Activated CD8-positive, alpha-beta T cell treated with anti-CD3 and anti-CD28 coated beads for 36 hours (primary cell): ENCODE measurements around the gene KLK2. TPM values are rescaled to one million over a fixed set of nuclear protein-coding genes. Genes with fewer than 3 reads are reported as not detected.
"Not testable (repeated sequence)": the region's sequence is repeated elsewhere in the genome, so short reads cannot be mapped to it uniquely, and the experiment has no call there.

Experiments used
- ATAC-seq: fragments of 200-7000 bp; cut with Tn5 transposase; one replicate; pipeline ENCODE4 v1.10.0; 2021; ENCODE audit warnings: mild to moderate bottlenecking, moderate library complexity
- CTCF ChIA-PET: fragments of 350-600 bp; sonication (Branson Sonifier 250); formaldehyde crosslinking; loops from one replicate; lab custom pipeline; 2021; ENCODE audit warnings: antibody characterized with exemption; lab: Charles Lee
- POLR2A ChIA-PET: fragments of 350-600 bp; sonication (Branson Sonifier 250); formaldehyde crosslinking; loops from one replicate; lab custom pipeline; 2021; ENCODE audit warnings: antibody characterized with exemption; lab: Charles Lee
- DNase-seq: peaks from one replicate; pipeline ENCODE4 v3.0.0-alpha.2; 2020
- H3K27ac Mint-ChIP-seq: one replicate; pipeline ENCODE4 v1.8.0; 2021; ENCODE audit warnings: mild to moderate bottlenecking, mixed read lengths
- H3K27me3 Mint-ChIP-seq: one replicate; pipeline ENCODE4 v1.8.0; 2021; ENCODE audit warnings: mixed read lengths
- H3K36me3 Mint-ChIP-seq: one replicate; pipeline ENCODE4 v1.8.0; 2021; ENCODE audit warnings: low read depth, mixed read lengths
- H3K4me1 Mint-ChIP-seq: one replicate; pipeline ENCODE4 v1.8.0; 2021; ENCODE audit warnings: low read depth, mixed read lengths
- H3K4me3 Mint-ChIP-seq: one replicate; pipeline ENCODE4 v1.8.0; 2021; ENCODE audit warnings: mild to moderate bottlenecking, moderate library complexity, mixed read lengths
- H3K9me3 Mint-ChIP-seq: one replicate; pipeline ENCODE4 v1.8.0; 2021; ENCODE audit warnings: mixed read lengths
- intact Hi-C: fragments of 100-400 bp; cut with micrococcal nuclease; formaldehyde crosslinking; loops from one replicate; pipeline ENCODE4 v1.10.0; 2022
- total RNA-seq, 2 experiments: library from RNA; stranded (reverse); gene quantifications; one replicate each; pipeline ENCODE4 v1.2.3, GENCODE V29; 2021
- TF ChIP-seq, protein P1 (sequence below): fragments of 200-600 bp; IDR thresholded peaks from one replicate; pipeline ENCODE4 v1.8.0; 2022; ENCODE audit warnings: antibody characterized with exemption, mild to moderate bottlenecking

Gene KLK2
- total RNA-seq, 2 experiments from 2014 or later: 0.51 to 0.90 TPM

DNA sequence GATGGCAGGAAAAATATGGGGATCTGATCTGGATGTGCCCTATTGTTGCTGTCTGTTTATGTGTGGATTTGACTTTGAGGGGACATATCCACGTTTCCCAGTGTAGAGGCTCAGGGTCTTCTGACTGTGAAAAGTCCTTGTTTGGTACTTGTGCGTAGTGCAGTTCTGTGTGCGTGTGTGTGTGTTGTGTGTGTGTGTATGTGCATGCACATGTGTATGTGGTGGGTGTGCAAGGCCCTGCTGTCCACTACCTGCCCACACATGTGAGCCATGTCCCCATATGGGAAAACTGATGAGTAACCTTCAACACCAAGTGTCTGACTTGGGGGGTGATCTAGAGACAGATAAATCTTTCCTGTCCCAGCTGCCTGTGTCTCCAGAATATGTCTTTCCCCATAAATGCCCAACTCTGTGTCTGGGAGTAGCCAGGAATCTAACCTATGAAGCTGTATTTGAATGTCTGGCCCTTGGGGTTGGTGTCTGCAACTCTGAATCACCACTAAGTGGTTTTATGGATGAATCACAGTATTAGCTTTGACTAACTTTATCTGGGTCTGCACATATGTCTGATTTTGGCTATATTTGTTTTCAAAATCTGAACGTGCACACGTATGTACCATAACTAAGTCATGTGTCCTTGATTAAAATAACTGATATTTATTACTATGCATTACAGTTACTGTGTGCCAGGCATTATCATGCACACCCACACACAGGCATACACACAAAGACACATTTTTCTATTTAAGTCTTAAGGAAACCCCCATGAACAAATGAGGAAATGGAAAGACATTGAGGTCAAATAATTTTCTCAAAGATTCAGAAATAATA is 17.4 kb downstream of the KLK2 start:
- intact Hi-C loops: no loop called here
- CTCF ChIA-PET: no interaction called here
- POLR2A ChIA-PET: interaction anchor here (0.6 kb wide), 1 partner anchor 174 kb away, joined by 3 read pairs; no protein-coding TSS in a partner anchor
- H3K36me3 Mint-ChIP-seq: no peaks in the 10 kb centered on the region
- H3K27ac Mint-ChIP-seq: no peak overlapping the region
- H3K4me3 Mint-ChIP-seq: no peak overlapping the region
- DNase-seq (no peak), ATAC-seq (no peak)
- TF ChIP-seq, protein P1, sequence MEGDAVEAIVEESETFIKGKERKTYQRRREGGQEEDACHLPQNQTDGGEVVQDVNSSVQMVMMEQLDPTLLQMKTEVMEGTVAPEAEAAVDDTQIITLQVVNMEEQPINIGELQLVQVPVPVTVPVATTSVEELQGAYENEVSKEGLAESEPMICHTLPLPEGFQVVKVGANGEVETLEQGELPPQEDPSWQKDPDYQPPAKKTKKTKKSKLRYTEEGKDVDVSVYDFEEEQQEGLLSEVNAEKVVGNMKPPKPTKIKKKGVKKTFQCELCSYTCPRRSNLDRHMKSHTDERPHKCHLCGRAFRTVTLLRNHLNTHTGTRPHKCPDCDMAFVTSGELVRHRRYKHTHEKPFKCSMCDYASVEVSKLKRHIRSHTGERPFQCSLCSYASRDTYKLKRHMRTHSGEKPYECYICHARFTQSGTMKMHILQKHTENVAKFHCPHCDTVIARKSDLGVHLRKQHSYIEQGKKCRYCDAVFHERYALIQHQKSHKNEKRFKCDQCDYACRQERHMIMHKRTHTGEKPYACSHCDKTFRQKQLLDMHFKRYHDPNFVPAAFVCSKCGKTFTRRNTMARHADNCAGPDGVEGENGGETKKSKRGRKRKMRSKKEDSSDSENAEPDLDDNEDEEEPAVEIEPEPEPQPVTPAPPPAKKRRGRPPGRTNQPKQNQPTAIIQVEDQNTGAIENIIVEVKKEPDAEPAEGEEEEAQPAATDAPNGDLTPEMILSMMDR: no peak
- peaks cover 1% of the 10 kb centered on the region for H3K4me1 Mint-ChIP-seq
- H3K27me3 Mint-ChIP-seq: peaks cover 36% of the 10 kb centered on the region
- H3K9me3 Mint-ChIP-seq: peaks cover 5% of the 10 kb centered on the region

DNA sequence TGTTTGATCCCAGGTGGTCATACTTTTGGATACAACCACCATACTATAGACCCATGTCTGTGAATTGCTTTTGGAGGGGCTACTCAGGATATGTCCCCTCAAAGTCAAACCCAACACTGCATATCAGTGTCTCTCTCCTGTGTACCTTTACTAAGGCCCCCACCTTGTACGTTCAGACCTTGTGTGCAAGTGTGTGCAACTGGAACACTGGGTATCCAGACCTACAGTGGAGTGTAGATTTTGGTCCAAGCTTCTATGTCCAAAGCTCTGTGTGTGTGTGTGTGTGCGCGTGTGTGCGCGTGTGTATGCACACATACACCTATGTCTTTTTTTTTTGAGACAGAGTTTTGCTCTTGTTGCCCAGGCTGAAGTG is 18.0 kb downstream of the KLK2 start:
- Mint-ChIP-seq H3K9me3 (peaks cover 5% of the 10 kb centered on the region), H3K4me1 (peaks cover 1% of the 10 kb centered on the region), H3K4me3 (no peak overlapping the region), H3K36me3 (no peaks in the 10 kb centered on the region), H3K27ac (no peak overlapping the region), H3K27me3 (peaks cover 34% of the 10 kb centered on the region)
- TF ChIP-seq, protein P1: no peak
- ChIA-PET CTCF (no interaction called here), POLR2A (interaction anchor here (0.6 kb wide), 1 partner anchor 175 kb away, joined by 3 read pairs; no protein-coding TSS in a partner anchor)
- DNase-seq (no peak), ATAC-seq (no peak)
- intact Hi-C loops: no loop called here

DNA sequence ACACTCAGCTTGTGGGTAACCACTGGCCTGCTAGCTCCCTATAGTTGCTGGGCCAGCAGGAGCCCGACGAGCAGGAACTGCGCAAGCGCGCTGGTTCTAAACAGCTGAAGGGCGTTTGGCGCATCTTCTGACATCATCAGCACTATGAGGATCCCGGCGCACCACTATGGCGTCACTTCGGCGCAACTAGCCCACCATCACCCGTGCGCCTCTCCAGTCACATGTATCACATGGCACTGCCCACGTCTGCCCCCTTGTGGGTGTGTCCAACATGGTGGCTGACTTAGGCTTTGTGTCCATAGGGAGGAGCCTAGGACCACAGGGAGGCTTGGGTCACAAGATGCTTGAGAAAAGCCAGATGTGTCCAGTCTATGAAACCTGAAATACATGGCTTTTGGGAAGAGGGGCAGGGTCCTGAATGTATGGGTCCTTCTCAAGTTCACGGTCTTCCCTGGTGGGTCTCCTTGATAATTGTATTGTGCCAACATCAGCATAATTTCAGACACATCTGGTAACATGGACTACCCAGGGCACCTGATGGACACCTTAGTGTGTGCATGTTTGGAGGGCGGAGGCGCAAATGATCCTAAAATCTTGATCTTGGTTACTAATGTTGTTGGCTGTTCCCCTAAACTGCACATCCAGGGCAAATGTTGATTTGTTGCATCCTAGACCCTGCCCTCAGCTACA is 20.0 kb downstream of the KLK2 start:
- CTCF ChIA-PET: no interaction called here
- TF ChIP-seq, protein P1: no peak
- Mint-ChIP-seq H3K4me1 (peaks cover 1% of the 10 kb centered on the region), H3K4me3 (no peak overlapping the region), H3K27ac (no peak overlapping the region), H3K9me3 (peaks cover 5% of the 10 kb centered on the region), H3K27me3 (peaks cover 32% of the 10 kb centered on the region), H3K36me3 (no peaks in the 10 kb centered on the region)
- POLR2A ChIA-PET: no interaction called here
- DNase-seq (peak; percentile 15), ATAC-seq (no peak)
- intact Hi-C loops: no loop called here

DNA sequence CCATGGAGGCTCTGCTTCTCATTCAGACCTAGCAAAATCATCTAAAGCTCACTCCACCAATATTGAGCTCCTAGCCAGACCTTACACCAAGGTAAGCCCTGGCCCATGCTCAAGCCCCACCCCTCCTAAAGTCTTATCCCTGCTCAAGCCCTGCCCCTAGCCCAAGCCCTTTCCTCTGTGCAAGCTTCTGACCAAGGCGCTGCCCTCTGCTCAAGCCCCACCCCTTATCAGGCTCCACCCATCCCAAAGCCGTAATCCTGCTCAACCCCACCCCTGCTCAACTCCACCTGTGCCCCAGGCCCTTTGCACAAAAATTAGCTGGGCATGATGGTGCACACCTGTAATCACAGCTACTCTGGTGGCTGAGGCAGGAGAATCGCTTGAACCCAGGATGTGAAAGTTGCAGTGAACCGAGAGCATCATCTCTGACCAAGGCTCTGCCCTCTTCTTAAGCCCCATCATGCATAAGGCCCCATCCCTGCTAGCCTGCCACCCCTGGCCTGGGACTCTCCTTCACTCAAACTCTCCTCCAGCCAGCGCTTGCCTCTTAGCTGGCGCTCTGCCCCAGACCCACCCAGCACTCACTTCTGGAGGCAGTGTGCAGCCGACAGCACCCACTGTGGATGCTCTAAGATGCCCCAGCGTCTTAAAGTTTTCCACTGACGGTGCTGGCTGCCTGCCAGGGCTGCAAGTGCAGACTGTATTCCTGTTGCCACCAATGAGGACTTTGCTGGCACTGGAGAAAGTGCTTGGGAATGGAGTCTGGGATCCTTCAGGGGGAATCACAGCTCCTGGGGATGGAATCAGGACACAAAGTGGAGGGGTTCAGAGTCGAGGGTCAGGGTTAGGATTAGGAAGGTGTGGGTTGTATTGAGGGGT is 21.5 kb downstream of the KLK2 start:
- POLR2A ChIA-PET: no interaction called here
- Mint-ChIP-seq H3K27me3 (peaks cover 29% of the 10 kb centered on the region), H3K4me3 (no peak overlapping the region), H3K27ac (no peak overlapping the region), H3K4me1 (peaks cover 1% of the 10 kb centered on the region), H3K36me3 (no peaks in the 10 kb centered on the region), H3K9me3 (peaks cover 5% of the 10 kb centered on the region)
- no peak for DNase-seq
- TF ChIP-seq, protein P1: no peak
- intact Hi-C loops: no loop called here
- no peak for ATAC-seq
- CTCF ChIA-PET: interaction anchor here (0.9 kb wide), 1 partner anchor 27 kb away, joined by 4 read pairs; no protein-coding TSS in a partner anchor

DNA sequence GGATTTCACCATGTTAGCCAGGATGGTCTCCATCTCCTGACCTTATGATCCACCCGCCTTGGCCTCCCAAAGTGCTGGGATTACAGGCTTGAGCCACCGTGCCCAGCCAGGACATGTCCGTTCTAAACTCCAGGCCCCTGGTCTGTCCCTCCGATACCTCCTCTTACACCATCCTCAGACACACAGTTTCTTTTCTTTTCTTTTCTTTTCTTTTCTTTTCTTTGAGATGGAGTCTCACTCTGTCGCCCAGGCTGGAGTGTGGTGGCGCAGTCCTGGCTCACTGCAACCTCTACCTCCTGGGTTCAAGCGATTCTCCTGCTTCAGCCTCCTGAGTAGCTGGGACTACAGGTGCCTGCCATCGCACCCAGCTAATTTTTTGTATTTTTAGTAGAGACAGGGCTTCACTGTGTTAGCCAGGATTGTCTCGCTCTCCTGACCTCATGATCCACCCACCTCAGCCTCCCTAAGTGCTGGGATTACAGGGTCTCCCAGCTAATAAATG is 22.9 kb downstream of the KLK2 start:
- intact Hi-C loops, ATAC-seq, H3K27ac Mint-ChIP-seq, H3K4me1 Mint-ChIP-seq, H3K36me3 Mint-ChIP-seq, DNase-seq, H3K4me3 Mint-ChIP-seq, POLR2A ChIA-PET, H3K9me3 Mint-ChIP-seq: not testable (repeated sequence)
- H3K27me3 Mint-ChIP-seq: peaks cover 24% of the 10 kb centered on the region
- CTCF ChIA-PET: interaction anchor here (0.7 kb wide), 1 partner anchor 25 kb away, joined by 3 read pairs; no protein-coding TSS in a partner anchor
